Measurements from ENCODE around the gene OR2A25.

OR2A25 gene

DNA sequence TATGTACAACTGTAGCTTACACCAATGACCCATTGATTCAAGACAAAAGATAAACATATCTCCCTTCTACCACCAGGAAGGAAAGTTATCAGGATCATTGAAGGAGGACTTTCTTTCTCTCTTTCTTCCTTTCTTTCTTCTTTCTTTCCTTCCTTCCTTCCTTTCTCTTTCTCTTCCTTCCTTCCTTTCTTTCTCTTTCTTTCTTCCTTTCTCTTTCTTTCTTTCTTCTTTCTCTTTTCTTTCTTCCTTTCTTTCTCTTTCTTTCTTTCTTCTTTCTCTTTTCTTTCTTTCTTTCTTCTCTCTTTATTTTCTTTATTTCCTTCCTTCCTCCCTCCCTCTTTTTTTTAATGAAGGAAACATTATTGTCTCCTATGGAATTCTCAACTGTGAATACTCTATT is 29.2 kb downstream of the OR2A25 start:
- Histone ChIP-seq H3K27me3 (ENCODE audit: insufficient read depth, low read length) (no peaks in the 10 kb centered on the region), H3K4me3 (ENCODE audit: low read length) (no peak overlapping the region), H3K36me3 (ENCODE audit: insufficient read depth, low read length) (no peaks in the 10 kb centered on the region), H3K9me3 (ENCODE audit: low read length) (no peaks in the 10 kb centered on the region), H3K4me1 (ENCODE audit: insufficient read depth, low read length) (no peaks in the 10 kb centered on the region), H2AFZ (ENCODE audit: low read depth, low read length) (no peak overlapping the region)

DNA sequence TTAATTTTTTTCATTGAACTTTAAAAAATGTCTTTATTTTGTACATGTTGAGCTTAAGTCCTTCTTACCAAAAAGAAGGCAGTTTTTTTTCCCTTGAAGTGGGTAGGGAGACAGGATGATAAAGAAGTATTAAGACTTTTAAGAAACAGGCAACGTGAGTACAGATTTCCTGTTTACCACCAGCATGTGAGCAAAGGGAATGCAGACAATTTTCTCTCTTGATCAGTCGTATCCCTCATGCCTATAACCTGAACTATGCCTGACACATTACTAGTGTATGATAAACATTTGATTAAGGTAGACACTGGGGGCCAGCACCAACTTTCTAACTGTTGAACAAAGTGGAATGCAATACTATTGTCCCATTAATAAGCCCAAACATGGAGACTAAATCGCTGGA is 31.0 kb downstream of the OR2A25 start:
- H3K4me1 ChIP-seq (ENCODE audit: insufficient read depth, low read length), result no peaks in the 10 kb centered on the region
- H2AFZ ChIP-seq (ENCODE audit: low read depth, low read length), result no peak overlapping the region

DNA sequence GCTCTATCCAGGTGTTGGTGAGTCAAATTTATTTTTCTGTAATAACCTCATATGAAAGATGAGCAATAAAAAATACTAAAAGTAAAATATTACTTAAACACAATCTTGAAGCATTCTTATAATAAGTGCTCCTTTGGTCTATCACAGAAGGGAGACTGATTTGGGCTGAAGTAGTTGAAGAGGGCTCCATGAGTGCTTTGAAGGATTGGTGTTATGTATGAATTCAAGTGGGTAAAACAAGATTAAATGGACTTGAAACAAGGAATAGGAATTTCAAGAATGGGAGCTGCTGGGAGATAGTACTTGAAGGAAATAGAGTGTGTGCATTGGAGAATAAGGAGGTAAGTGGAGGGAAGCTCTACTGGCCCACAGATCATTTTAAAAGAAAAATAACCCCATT is 32.4 kb downstream of the OR2A25 start:
- Histone ChIP-seq H3K4me1 (ENCODE audit: insufficient read depth, low read length) (no peaks in the 10 kb centered on the region), H2AFZ (ENCODE audit: low read depth, low read length) (no peak overlapping the region), H3K27me3 (ENCODE audit: insufficient read depth, low read length) (no peaks in the 10 kb centered on the region), H3K9me3 (ENCODE audit: low read length) (no peaks in the 10 kb centered on the region), H3K36me3 (ENCODE audit: insufficient read depth, low read length) (no peaks in the 10 kb centered on the region), H3K4me3 (ENCODE audit: low read length) (no peak overlapping the region)

More for the DNA sequence above, 31.0 kb downstream of the OR2A25 start:
- H3K4me3 ChIP-seq (ENCODE audit: low read length), result no peak overlapping the region
- no peaks in the 10 kb centered on the region for H3K27me3 ChIP-seq (ENCODE audit: insufficient read depth, low read length)
- no peaks in the 10 kb centered on the region for H3K36me3 ChIP-seq (ENCODE audit: insufficient read depth, low read length)
- H3K9me3 ChIP-seq (ENCODE audit: low read length), result no peaks in the 10 kb centered on the region

DNA sequence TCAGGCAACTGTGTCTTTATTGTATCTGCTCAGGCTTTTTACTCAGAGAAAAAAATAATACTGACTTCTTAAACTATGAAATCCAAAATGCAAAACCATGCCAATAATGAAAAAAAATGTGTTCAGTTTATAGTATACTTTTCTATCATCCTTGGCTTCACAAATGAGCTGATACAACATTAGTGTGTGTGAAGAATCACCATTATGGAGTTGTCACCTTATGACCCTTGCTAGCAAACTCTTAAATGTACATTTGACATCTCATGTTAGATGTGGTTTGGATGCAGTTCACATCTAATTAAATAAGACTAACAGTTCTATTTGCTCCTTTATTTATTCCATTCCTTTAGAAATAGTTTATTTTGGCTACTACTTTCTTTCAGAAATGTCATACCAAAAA is 35.6 kb downstream of the OR2A25 start:
- no peaks in the 10 kb centered on the region for H3K9me3 ChIP-seq (ENCODE audit: low read length)
- H3K36me3 ChIP-seq (ENCODE audit: insufficient read depth, low read length), result no peaks in the 10 kb centered on the region
- H3K4me1 ChIP-seq (ENCODE audit: insufficient read depth, low read length), result no peaks in the 10 kb centered on the region
- H3K4me3 ChIP-seq (ENCODE audit: low read length), result no peak overlapping the region
- no peak overlapping the region for H2AFZ ChIP-seq (ENCODE audit: low read depth, low read length)
- H3K27me3 ChIP-seq (ENCODE audit: insufficient read depth, low read length), result no peaks in the 10 kb centered on the region

DNA sequence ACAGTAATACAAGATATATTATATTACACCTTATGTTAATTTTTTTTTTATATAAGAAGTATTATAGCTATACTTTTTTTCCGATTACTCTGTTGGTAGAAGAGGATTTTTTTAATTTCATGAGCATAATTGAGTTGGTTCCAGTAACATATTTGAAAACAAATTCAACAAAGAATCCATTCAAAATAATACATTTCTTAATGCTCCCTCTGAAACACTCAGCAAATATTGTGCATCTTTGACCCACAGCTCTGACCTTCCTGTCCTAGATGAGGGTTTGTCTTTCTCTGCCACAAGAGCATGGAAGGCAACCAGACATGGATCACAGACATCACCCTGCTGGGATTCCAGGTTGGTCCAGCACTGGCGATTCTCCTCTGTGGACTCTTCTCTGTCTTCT is 39.7 kb downstream of the OR2A25 start, which contains the start of gene OR2A2:
Gene OR2A2, plus strand, starts transcription at position 301 of the 400 bp plus-strand sequence. Its CDS starts 0 bp downstream, at position 301.
- Histone ChIP-seq H3K9me3 (ENCODE audit: low read length) (no peaks in the 10 kb centered on the region), H3K36me3 (ENCODE audit: insufficient read depth, low read length) (no peaks in the 10 kb centered on the region), H3K4me3 (ENCODE audit: low read length) (no peak within 1 kb of the TSS), H3K4me1 (ENCODE audit: insufficient read depth, low read length) (no peaks in the 10 kb centered on the region), H3K27me3 (ENCODE audit: insufficient read depth, low read length) (no peaks in the 10 kb centered on the region), H2AFZ (ENCODE audit: low read depth, low read length) (no peak within 1 kb of the TSS)

DNA sequence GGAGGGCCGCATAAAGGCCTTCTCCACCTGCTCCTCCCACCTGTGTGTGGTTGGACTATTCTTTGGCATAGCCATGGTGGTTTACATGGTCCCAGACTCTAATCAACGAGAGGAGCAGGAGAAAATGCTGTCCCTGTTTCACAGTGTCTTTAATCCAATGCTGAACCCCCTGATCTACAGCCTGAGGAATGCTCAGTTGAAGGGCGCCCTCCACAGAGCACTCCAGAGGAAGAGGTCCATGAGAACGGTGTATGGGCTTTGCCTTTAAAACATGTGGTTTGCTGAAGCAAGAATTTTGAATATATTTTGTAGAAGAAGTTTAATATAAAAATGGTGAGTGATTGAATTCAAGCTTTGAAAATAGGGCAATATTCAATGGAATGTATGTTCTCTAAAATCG is 40.7 kb downstream of the OR2A25 start:
- no peaks in the 10 kb centered on the region for H3K27me3 ChIP-seq (ENCODE audit: insufficient read depth, low read length)
- H3K36me3 ChIP-seq (ENCODE audit: insufficient read depth, low read length), result no peaks in the 10 kb centered on the region
- no peaks in the 10 kb centered on the region for H3K9me3 ChIP-seq (ENCODE audit: low read length)
- H3K4me1 ChIP-seq (ENCODE audit: insufficient read depth, low read length), result no peaks in the 10 kb centered on the region
- H2AFZ ChIP-seq (ENCODE audit: low read depth, low read length), result no peak overlapping the region
- no peak overlapping the region for H3K4me3 ChIP-seq (ENCODE audit: low read length)

DNA sequence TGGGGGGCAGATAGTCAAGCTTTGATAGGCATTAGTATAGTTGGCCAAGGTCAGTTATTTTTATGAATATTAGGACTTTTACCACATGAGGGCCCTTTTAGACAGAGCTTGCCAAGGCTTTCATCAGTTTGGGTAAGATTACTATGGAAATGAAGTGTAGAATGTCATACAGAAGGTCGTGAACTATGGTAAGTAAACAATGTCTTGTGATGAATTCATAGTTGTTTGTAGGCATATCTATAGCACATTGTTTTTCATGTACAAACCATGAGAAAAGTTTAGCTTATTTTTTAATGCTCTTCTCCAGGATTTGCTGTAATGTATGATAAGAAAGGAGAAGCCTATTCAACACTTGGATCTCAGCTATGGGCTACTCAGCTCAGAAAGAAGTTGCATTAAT is 44.0 kb downstream of the OR2A25 start:
- no peaks in the 10 kb centered on the region for H3K36me3 ChIP-seq (ENCODE audit: insufficient read depth, low read length)
- H2AFZ ChIP-seq (ENCODE audit: low read depth, low read length), result no peak overlapping the region
- H3K27me3 ChIP-seq (ENCODE audit: insufficient read depth, low read length), result no peaks in the 10 kb centered on the region
- no peaks in the 10 kb centered on the region for H3K4me1 ChIP-seq (ENCODE audit: insufficient read depth, low read length)
- H3K4me3 ChIP-seq (ENCODE audit: low read length), result no peak overlapping the region
- no peaks in the 10 kb centered on the region for H3K9me3 ChIP-seq (ENCODE audit: low read length)

DNA sequence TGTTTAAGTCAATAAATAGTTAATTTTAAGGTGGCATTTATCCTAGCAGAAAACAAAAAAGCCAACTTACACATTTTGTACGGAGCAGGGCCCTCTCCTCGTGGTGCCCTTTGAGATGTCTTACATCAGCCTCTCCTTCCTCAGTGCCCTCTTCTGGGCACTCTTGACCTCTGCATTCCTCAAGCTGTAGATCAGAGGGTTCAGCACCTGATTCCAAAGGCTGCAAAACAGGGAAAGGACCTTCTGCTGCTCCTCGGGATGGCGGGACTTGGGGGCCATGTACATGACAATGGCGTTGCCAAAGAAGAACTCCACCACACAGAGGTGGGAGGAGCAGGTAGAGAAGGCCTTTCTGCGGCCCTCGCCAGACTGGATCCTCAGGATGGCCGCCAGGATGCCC is 48.7 kb downstream of the OR2A25 start:
- Histone ChIP-seq H3K4me1 (ENCODE audit: insufficient read depth, low read length) (no peaks in the 10 kb centered on the region), H3K4me3 (ENCODE audit: low read length) (no peak overlapping the region), H2AFZ (ENCODE audit: low read depth, low read length) (no peak overlapping the region), H3K9me3 (ENCODE audit: low read length) (no peaks in the 10 kb centered on the region), H3K27me3 (ENCODE audit: insufficient read depth, low read length) (no peaks in the 10 kb centered on the region), H3K36me3 (ENCODE audit: insufficient read depth, low read length) (no peaks in the 10 kb centered on the region)

DNA sequence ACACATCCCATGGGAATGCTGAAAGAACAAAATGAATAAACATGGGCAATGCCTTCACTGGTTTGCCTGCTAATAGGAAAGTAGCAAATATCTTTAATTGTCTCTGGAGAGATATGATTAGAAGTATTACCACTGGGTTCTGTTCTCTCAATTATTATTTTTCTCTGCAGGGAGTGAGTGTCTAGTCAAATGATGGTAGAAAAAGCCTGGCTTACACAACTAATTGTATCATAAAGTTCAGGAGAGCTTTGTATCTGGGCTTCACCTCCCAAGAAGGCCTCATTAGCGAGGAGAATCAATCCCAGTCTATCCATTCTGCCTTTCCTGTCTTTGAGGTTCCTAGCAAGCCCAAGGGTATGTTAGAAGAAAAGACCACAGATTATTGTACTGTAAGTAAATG is 53.3 kb downstream of the OR2A25 start, which contains the start of gene OR2A14:
Gene OR2A14, plus strand, starts transcription at position 301 of the 400 bp plus-strand sequence. CDS start 5,937 bp downstream, outside the sequence.
- Histone ChIP-seq H2AFZ (ENCODE audit: low read depth, low read length) (no peak within 1 kb of the TSS), H3K27me3 (ENCODE audit: insufficient read depth, low read length) (no peaks in the 10 kb centered on the region), H3K4me3 (ENCODE audit: low read length) (no peak within 1 kb of the TSS), H3K9me3 (ENCODE audit: low read length) (no peaks in the 10 kb centered on the region), H3K4me1 (ENCODE audit: insufficient read depth, low read length) (no peaks in the 10 kb centered on the region), H3K36me3 (ENCODE audit: insufficient read depth, low read length) (no peaks in the 10 kb centered on the region)
